Ishikawa (cell line): ENCODE data around the gene SH3TC1.

Experiments
- CEBPB ChIP-seq: IDR thresholded peaks from 2 replicates; pipeline ENCODE4 v1.6.1; 2012
- EGR1 ChIP-seq: IDR thresholded peaks from 2 replicates; pipeline ENCODE4 v1.6.1; 2012
- EP300 ChIP-seq: IDR thresholded peaks from 2 replicates; pipeline ENCODE4 v1.6.1; 2012; ENCODE audit warnings: borderline replicate concordance
- USF1 ChIP-seq: IDR thresholded peaks from 2 replicates; pipeline ENCODE4 v1.6.1; 2012
- YY1 ChIP-seq: IDR thresholded peaks from 2 replicates; pipeline ENCODE4 v1.6.1; 2012; ENCODE audit warnings: low read depth
- TF ChIP-seq, protein P1 (sequence below): IDR thresholded peaks from 2 replicates; pipeline ENCODE4 v1.6.1; 2012
- TF ChIP-seq, protein P2 (sequence below): IDR thresholded peaks from 2 replicates; pipeline ENCODE4 v1.6.1; 2012; ENCODE audit warnings: low read depth, mild to moderate bottlenecking

DNA sequence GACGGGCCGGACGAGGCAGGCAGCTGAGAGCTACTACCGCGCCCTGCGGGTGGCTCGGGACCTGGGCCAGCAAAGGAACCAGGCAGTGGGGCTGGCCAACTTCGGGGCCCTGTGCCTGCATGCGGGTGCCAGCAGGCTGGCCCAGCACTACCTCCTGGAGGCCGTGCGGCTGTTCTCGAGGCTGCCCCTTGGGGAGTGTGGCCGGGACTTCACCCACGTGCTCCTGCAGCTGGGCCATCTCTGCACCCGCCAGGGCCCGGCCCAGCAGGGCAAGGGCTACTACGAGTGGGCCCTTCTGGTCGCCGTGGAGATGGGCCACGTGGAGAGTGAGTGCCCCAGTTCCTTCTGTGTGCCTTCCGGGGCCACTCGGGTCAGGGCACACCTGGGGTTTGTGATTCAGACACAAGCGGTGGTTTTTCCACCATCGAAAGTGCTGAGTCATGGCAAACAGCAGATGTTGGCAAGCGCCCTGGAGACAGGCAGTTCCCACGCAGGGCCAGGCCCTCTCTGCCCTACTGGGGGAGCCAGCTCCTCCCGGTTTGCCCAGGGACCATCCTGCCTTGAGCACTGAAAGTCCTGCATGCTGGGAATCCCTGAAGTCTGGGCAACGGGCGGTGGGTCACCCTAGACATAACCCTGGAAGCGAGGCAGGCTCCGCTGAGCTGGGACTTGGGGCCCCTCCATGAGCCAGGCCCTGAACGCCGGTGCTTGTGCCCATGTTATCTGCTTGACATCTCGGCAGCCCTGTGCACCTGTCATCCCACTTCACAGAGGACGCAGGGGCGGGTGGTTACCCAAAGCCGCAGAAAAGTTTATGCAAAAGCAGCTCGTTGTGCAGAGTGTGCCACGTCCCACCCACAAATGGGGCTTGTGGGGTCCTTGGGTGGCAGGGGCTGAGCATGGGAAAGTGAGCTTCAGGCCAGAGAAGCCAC lies 29.5 kb downstream of the SH3TC1 start:
- no peak for TF ChIP-seq EP300
- TF ChIP-seq, protein P1, sequence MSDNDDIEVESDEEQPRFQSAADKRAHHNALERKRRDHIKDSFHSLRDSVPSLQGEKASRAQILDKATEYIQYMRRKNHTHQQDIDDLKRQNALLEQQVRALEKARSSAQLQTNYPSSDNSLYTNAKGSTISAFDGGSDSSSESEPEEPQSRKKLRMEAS = peak; percentile 43
- TF ChIP-seq EGR1 = no peak
- TF ChIP-seq, protein P2, sequence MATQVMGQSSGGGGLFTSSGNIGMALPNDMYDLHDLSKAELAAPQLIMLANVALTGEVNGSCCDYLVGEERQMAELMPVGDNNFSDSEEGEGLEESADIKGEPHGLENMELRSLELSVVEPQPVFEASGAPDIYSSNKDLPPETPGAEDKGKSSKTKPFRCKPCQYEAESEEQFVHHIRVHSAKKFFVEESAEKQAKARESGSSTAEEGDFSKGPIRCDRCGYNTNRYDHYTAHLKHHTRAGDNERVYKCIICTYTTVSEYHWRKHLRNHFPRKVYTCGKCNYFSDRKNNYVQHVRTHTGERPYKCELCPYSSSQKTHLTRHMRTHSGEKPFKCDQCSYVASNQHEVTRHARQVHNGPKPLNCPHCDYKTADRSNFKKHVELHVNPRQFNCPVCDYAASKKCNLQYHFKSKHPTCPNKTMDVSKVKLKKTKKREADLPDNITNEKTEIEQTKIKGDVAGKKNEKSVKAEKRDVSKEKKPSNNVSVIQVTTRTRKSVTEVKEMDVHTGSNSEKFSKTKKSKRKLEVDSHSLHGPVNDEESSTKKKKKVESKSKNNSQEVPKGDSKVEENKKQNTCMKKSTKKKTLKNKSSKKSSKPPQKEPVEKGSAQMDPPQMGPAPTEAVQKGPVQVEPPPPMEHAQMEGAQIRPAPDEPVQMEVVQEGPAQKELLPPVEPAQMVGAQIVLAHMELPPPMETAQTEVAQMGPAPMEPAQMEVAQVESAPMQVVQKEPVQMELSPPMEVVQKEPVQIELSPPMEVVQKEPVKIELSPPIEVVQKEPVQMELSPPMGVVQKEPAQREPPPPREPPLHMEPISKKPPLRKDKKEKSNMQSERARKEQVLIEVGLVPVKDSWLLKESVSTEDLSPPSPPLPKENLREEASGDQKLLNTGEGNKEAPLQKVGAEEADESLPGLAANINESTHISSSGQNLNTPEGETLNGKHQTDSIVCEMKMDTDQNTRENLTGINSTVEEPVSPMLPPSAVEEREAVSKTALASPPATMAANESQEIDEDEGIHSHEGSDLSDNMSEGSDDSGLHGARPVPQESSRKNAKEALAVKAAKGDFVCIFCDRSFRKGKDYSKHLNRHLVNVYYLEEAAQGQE = no peak
- no peak for TF ChIP-seq YY1
- TF ChIP-seq CEBPB = no peak
- peak; percentile 42; the same call in 1 of the 2 replicates for TF ChIP-seq USF1
